Left lobe of liver (tissue), 2 donors: ENCODE measurements around the gene MATN4. TPM values are rescaled to one million over a fixed set of nuclear protein-coding genes. Genes with fewer than 3 reads are reported as not detected.

ENCODE experiments used
- ATAC-seq: fragments of 200-7000 bp; cut with Tn5 transposase; one replicate; pipeline ENCODE4 v1.9.1; 2020; ENCODE audit warnings: mild to moderate bottlenecking, moderate library complexity
- DNase-seq: peaks from one replicate; pipeline ENCODE4 v3.0.0-alpha.2; 2020; ENCODE audit warnings: low spot score
- total RNA-seq: library from RNA; stranded (reverse); gene quantifications from one replicate; pipeline ENCODE4 v1.2.1, GENCODE V29; 2021
- donor health status: DM: no; HTN: no; CAD: no; lungs with moderate emphysema.
- donor health status: DM: no; HTN: yes; CAD: no.

The MATN4 gene
- total RNA-seq, 1 donor from 2014 or later, result not detected

- ATAC-seq (peak; percentile 92), DNase-seq (peak; percentile 76)
Observed at GRCh38 chr20:45293041-45294002, 14.8 kb downstream of the MATN4 start.

- no peak for ATAC-seq
- DNase-seq, result no peak
Observed at GRCh38 chr20:45292343-45292742, 15.8 kb downstream of the MATN4 start.

DNA sequence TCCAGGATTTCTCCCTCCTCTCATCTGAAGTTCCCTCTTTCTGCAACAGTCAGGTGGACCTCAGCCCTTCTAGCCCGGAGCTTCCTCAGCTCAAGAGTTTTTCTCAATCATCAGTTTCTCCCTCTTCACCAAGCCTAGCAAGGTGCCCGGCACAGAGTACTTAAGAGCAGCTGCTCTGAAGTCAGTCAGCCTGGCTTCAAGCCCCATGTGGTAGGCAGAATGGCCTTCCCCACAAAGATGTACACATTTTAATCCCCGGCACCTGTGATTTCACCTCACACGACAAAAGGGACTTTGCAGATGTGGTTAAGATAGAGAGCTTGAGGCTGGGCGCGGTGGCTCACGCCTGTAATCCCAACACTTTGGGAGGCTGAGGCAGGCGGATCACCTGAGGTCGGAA is 16.6 kb downstream of the MATN4 start:
- DNase-seq, result no peak
- no peak for ATAC-seq

GRCh38 chr20:45290677-45291355 is 17.3 kb downstream of the MATN4 start:
- peak; percentile 80 for DNase-seq

DNA sequence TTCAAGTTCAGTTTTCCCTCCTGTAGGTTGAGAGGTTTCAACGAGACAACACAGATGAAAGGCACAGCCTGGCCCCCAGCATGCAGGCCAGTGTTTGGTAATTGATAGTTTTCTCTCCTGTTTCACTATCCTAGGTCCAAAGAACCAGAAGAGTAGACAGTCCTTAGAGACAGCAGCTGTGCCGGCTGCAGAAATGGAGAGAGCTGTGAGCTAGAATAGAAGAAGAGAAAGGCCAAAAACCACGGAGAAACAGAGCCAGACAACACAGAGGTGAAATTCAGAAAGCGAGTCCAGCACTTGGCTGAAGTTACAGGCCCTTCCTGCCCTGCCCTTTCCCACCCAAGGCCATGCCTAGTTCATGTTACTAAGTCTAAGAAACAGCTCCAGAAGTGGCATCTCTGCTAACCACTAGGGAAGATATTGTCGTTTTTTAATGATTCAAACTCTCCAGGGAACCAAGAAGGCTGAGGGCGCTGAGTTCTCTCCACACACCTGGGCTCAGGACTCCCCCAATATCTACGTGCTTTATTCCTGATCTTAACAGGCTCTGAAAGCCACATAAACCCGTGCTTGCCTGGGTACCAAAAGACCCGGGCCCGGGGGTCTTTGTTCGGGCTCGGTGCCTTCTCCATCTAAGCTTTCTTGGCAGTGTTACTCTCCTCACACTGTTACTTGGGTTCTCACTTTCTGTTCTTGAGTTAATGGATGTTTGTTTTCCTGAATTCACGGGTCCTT is 18.0 kb downstream of the MATN4 start:
- no peak for ATAC-seq
- DNase-seq, result peak; percentile 22

More at GRCh38 chr20:45290677-45291355, 17.3 kb downstream of the MATN4 start:
- ATAC-seq, result peak; percentile 90

- DNase-seq, result peak; percentile 26
- no peak for ATAC-seq
Observed at GRCh38 chr20:45288860-45289259, 19.2 kb downstream of the MATN4 start.

DNA sequence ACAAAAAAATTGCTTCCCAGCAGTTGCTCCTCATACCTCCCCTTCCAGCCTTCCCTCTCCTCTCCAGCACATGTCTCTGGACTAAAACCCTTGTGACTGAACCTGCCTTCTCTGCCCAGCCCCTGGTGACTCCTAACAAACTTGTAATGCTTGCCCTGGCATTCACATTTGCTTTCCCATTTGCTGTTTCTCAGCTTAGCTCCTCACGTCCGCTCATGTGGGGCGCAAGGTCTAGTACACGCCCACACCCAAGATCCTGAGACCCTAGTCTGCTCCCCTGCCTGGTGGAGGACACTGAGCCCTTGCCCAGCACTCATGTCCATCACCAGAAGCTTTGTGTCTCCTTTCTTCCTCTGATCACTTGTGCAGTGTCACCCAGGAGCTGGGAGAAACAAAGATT is 19.7 kb downstream of the MATN4 start:
- DNase-seq, result peak; percentile 15
- ATAC-seq, result no peak

DNA sequence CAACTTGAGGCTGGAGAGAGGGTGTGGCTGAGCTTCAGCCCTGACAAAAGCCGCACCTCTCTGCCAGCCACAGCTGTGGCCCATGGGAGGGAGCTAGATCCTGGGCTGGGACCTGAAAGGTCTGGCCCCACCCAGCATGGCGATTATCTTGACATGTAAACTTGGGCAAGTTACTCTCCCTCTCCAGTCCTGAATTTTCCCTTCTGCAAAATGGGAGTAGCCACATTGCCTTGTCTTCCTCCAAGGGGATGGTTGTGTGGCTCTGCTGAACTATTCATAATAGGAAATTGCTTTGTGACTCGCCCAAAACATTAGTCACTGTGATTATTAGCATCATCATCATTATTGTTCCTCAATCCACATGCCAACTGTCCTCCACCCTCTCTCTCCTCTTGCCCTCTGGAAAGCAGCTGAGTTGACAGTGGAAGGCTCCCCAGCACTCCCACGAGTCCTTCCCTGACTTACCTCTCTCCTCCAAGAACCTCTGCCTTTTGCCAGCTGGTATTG is 24.5 kb downstream of the MATN4 start:
- DNase-seq, result no peak
- no peak for ATAC-seq

DNA sequence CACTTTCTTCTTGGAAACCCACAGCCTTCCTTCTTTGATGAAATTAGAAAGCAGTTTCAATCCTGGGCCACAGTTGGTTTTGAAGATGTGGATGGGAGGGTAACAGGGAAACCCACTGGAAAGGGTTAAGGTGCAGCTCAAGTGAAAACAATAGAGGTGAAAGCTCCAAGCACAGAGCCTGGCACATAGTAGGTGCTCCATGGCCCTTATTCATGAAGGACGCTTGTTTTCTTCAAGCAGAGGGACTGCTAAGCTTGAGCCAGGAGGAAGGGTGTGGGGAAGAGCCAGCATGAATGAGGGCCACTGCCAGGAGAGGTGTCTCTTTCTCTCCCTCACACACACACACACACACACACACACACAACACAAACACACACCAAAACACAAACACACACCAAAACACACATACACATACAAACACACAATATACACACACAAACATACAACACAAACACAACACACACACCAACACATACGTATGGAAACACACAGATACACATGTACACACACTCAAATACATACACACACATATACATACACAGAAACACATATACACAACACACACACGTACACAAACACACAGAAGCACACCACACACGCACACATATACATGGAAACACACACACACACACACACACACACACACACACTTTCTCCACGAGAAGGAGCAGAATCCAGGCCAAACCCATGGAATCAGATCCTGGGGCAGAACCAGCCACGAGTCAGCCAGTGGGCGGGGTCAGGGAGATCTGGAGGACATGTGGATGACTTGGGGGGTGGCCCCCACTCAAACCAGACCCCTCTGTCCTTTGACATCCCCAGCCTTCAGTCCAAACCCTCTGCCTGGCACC is 25.2 kb downstream of the MATN4 start:
- ATAC-seq (no peak), DNase-seq (no peak)

- DNase-seq (no peak), ATAC-seq (no peak)
Observed at GRCh38 chr20:45279992-45280391, 28.1 kb downstream of the MATN4 start.

DNA sequence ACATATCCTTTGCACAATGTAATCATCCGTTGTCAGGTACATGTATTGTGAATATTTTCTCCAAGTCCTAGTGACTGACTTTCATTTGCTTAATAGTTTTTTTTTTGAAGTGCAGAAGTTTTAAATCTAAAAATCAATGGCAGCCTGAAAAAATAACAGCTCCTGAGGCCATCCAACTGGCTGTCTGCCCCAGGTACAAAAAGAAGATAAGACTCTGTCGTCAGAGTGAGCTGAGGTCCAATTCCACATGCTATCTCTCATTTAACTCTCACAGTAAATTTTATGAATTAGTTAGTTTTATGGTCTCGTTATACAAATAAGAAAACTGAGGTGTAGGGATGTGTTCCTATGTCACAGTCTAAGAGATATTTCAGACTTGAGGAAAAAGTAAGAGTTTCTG is 32.8 kb downstream of the MATN4 start:
- DNase-seq, result peak; percentile 67
- peak; percentile 92 for ATAC-seq

DNA sequence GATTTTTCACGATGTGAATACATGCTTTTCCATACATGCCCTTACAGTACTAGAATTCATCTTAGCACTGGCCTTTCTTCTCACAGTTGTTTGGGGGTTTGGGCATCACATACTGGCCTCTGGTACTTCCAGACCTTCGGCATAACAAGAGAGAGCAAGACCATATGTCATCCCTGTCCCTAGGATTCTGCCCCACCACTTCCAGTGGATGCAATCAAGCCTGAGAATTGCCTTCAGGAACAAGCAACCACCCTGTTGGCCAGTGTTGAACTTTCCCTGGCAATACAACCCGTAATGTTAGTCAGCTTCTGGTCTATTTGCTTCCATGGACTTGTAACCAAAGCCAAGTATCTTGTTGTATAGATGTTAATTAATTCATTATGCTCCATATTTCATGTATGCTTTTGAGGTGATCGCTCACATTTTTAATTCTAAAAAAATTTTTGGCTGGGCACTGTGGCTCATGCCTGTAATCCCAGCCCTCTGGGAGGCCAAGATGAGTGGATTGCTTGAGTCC is 38.3 kb downstream of the MATN4 start:
- DNase-seq, result no peak
- ATAC-seq, result no peak

GRCh38 chr20:45269056-45269455 is 39.0 kb downstream of the MATN4 start:
- DNase-seq (no peak), ATAC-seq (no peak)

DNA sequence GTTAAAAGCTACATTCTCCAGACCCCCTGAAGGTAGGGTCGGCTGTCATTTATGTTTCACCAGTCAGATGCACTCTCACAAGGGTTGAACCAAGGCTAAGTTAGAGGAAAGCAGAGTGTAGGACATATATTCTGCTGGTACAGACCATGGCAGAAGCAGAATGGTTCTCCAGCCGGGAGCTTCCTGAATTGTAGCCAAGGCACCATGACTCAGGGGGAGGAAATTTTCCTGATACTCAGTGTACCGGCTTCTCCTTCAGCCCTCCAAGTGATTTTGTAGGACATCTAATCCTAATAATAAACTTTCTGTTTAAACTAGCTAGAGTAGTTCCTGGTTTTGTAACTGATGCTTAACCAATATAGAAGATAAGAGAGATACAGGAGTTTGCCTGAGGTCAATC is 39.6 kb downstream of the MATN4 start:
- DNase-seq (no peak), ATAC-seq (no peak)

- DNase-seq (no peak), ATAC-seq (no peak)
Observed at GRCh38 chr20:45266977-45267376, 41.1 kb downstream of the MATN4 start.

DNA sequence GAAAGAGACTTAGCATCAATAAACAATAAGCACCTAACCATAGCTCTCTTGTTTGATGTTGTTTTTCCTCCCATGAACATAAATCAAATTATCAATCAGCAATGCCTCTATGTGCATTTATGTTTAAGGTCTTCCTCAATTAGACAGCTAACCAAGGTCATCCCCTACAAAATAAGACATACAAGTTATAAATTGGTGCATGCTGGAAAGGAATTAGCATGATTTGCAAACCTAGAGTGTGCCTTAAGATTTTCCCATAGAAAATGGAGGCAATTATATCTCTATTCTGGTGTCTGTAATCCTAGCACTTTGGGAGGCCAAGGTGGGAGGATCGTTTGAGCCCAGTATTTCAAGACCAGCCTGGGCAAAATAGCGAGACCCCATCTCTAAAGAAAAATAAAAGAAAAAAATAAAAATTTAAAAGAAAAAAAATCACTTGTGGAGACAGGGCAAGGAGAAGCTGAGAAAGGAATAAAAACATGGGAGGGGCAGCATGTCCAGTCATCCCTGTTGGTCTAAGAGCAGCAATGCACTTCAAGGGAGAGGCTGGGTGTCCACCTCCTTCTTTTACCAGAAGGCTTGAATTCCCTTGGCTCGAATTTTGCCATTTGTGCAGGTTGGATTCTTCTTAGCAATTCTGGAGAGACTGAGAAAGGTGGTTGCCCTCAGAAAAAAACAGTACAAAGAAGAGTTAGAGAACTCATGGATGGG is 44.4 kb downstream of the MATN4 start:
- no peak for DNase-seq
- ATAC-seq, result no peak

- DNase-seq (no peak), ATAC-seq (no peak)
Observed at GRCh38 chr20:45258664-45259063, 49.4 kb downstream of the MATN4 start.

DNA sequence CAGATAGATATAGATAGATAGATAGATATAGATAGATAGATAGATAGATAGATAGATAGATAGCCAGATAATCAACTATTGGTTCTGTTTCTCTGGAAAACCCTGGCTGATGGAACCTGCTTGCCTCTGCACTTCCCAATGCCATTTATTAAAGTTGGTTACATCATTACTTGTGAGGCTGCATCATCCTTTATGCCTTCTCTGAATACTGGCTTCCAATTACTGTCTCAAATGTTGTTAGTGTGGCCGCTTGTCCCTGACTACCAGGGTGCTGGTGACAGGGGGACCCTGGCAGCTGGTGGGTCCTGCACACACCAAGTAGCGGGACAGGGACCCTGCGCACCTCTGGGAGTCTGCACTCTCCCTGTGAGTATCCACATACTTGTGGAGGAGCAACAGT is 49.8 kb downstream of the MATN4 start:
- ATAC-seq (no peak), DNase-seq (no peak)

GRCh38 chr20:45257711-45258110 is 50.4 kb downstream of the MATN4 start:
- DNase-seq, result no peak

More at GRCh38 chr20:45257711-45258110, 50.4 kb downstream of the MATN4 start:
- ATAC-seq, result no peak
